Measurements from ENCODE around the gene CREB3.

Gene CREB3

DNA sequence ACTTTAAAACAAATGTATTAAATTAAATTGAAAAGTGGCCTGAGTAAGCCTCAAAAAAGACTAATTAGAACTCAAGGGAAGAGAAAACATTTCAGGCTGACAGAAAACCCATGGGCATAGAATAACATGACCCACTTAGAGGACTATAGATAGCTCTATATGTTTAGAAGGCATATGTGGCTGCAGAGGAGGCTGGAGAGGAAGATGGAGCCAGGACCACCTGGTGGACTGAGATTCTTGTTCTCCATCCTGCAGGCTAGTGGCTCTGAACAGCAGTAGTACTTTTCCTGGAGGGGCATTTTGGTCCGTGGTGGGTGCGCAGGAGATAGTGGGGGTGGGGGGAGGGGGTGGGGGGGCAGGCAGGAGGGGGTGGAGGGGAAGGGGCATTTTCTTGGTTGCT lies 48.6 kb downstream of the CREB3 start:
- H3K9ac ChIP-seq (ENCODE audit: low read depth, low read length) = no peak overlapping the region
- H3K4me1 ChIP-seq (ENCODE audit: control insufficient read depth, insufficient read depth, low read length) = 0 out of 2 replicates have a peak, but pooled peaks cover 1% of the 10 kb centered on the region
- H3K9me3 ChIP-seq (ENCODE audit: control insufficient read depth, insufficient read depth, low read length) = no peaks in the 10 kb centered on the region
- H3K36me3 ChIP-seq (ENCODE audit: control insufficient read depth, insufficient read depth, low read length) = no peaks in the 10 kb centered on the region
- H3K4me3 ChIP-seq (ENCODE audit: low read depth, low read length) = no peak overlapping the region
- H3K27me3 ChIP-seq (ENCODE audit: control insufficient read depth, insufficient read depth, low read length) = no peaks in the 10 kb centered on the region
- H3K27ac ChIP-seq (ENCODE audit: low read depth, low read length) = no peak overlapping the region

DNA sequence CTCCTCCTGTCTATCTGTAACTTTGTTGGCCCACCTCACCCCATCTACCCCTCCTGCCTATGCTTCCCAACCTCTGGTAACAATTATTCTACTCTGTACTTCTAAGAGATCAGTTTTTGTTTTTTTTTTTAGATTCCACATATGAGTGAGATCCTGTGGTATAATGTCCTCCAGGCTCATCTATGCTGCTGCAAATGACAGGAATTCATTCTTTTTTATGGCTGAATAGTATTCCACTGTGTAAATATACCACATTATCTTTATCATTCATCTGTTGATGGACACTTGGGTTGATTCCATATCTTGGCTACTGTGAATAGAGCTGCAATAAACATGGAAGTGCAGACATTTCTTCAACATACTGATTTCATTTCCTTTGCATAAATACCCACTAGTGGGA lies 51.0 kb downstream of the CREB3 start:
- Histone ChIP-seq H3K4me3 (ENCODE audit: low read depth, low read length) (no peak overlapping the region), H3K4me1 (ENCODE audit: control insufficient read depth, insufficient read depth, low read length) (no peaks in the 10 kb centered on the region), H3K36me3 (ENCODE audit: control insufficient read depth, insufficient read depth, low read length) (no peaks in the 10 kb centered on the region), H3K9ac (ENCODE audit: low read depth, low read length) (no peak overlapping the region), H3K27ac (ENCODE audit: low read depth, low read length) (no peak overlapping the region), H3K27me3 (ENCODE audit: control insufficient read depth, insufficient read depth, low read length) (no peaks in the 10 kb centered on the region), H3K9me3 (ENCODE audit: control insufficient read depth, insufficient read depth, low read length) (no peaks in the 10 kb centered on the region)
